Ovary (tissue), 9 donors: ENCODE results near the gene ST14. TPM values are rescaled to one million over a fixed set of nuclear protein-coding genes. Genes with fewer than 3 reads are reported as not detected.
"Not testable (repeated sequence)": the region's sequence is repeated elsewhere in the genome, so short reads cannot be mapped to it uniquely, and the experiment has no call there.

Source experiments
- DNase-seq, 5 donors: peaks; one replicate each; pipeline ENCODE4 v3.0.0-alpha.2; 2019 to 2020
- H3K27ac ChIP-seq, 2 donors: fragments of 200-600 bp; one replicate each; pipeline versions ENCODE4 v1.5.1 to v1.8.0; 2019 to 2022
- H3K27me3 ChIP-seq: fragments of 200-600 bp; one replicate; pipeline ENCODE4 v1.8.0; 2022
- H3K36me3 ChIP-seq: fragments of 200-600 bp; sonication (generic); one replicate; pipeline ENCODE4 v1.5.1; 2019
- H3K4me1 ChIP-seq: one replicate; pipeline ENCODE4 v1.8.1; 2013; ENCODE audit warnings: mild to moderate bottlenecking, moderate library complexity; ENCODE audit not compliant: insufficient read depth
- H3K4me3 ChIP-seq: fragments of 200-600 bp; sonication (generic); one replicate; pipeline ENCODE4 v1.5.1; 2017
- H3K9me3 ChIP-seq, 2 donors: fragments of 200-600 bp in 1 of 2; sonication (generic) in 1 of 2; one replicate each; pipeline versions ENCODE4 v1.5.1 to v1.8.1; 2013 to 2019; ENCODE audit warnings: mild to moderate bottlenecking in 1 of 2, moderate library complexity in 1 of 2
- CTCF ChIP-seq, 3 donors: fragments of 450-650 bp in 2 of 3; fragments of 200-600 bp in 1 of 3; IDR thresholded peaks; one replicate each; pipeline versions ENCODE4 v1.5.1 to v1.8.0; 2016 to 2022; ENCODE audit warnings: antibody characterized with exemption in 3 of 3, mild to moderate bottlenecking in 1 of 3
- EP300 ChIP-seq: sonication (generic); formaldehyde crosslinking; IDR thresholded peaks from one replicate; pipeline ENCODE4 v1.6.1; 2017; ENCODE audit warnings: antibody characterized with exemption
- POLR2A ChIP-seq: fragments of 450-650 bp; IDR thresholded peaks from one replicate; pipeline ENCODE4 v1.6.1; 2017; ENCODE audit warnings: antibody characterized with exemption, mild to moderate bottlenecking, moderate library complexity
- WGBS, 3 donors: extraction: QIAGEN DNeasy Blood & Tissue Kit in 1 of 3; methylation state at CpG; one replicate each; pipeline versions ENCODE4 v1.1.5 to v1.1.7; 2013 to 2017; 5-methylcytosine and 5-hydroxymethylcytosine counted together
- intact Hi-C, 4 donors: fragments of 100-400 bp; cut with DNase I; formaldehyde crosslinking; loops; one replicate each; pipeline versions ENCODE4 v1.11.0 to v1.15.1; 2022 to 2023
- polyA plus RNA-seq, 2 donors: library from polyadenylated mRNA; stranded (reverse); fragments of 200-250 nt in 1 of 2; fragments of 350-450 nt in 1 of 2; fragmentation: Illumina TruSeq in 1 of 2; extraction: RNeasy Lipid Tissue Mini Kit (QIAGEN cat#74804) in 1 of 2; gene quantifications; one replicate each; pipeline ENCODE4 v1.2.3, GENCODE V29; 2013 to 2014
- total RNA-seq, 7 donors: library from RNA; depleted of rRNA in 2 of 7; stranded (reverse); fragments of >200 nt in 2 of 7; fragmentation: NEBNext Ultra II Directional in 3 of 7; extraction: Animal tissue kit (Norgen Biotek cat#: 25700) in 3 of 7; gene quantifications; one replicate each; pipeline versions ENCODE4 v1.1.0 to v1.2.4, GENCODE V29; 2016 to 2023
- donor health status: DM: no; HTN: no; CAD: no; lungs with moderate emphysema.
- donor health status: DM: no; HTN: no; CAD: no.
- donor health status: Bipolar disorder and iron deficiency.
- donor health status: DM: yes; HTN: yes; CAD: no.
- donor health status: DM: no; HTN: no; CAD: no.
- donor health status: DM: yes; HTN: yes; CAD: no.

The ST14 gene
- total and polyA plus RNA-seq, 9 donors, result 0.18 to 76.2 (median 4.5) TPM

- Histone ChIP-seq H3K4me1 (no peaks in the 10 kb centered on the region), H3K36me3 (no peaks in the 10 kb centered on the region), H3K4me3 (no peak overlapping the region), H3K27me3 (no peaks in the 10 kb centered on the region), H3K27ac (no peak overlapping the region), H3K9me3 (no peaks in the 10 kb centered on the region)
- intact Hi-C loops, result no loop called here
- 16 to 42% (median 24%) methylated on average over 4 of the region's 4 CpGs for WGBS, 3 donors
- TF ChIP-seq POLR2A (no peak), EP300 (no peak), CTCF (IDR thresholded peaks at IDR 0.05) (no peak)
- DNase-seq, result no peak
These were observed 6.8 kb downstream of the ST14 start for GRCh38 chr11:130166457-130166784.

- 79 to 96% (median 95%) methylated on average over 3 of the region's 3 CpGs for WGBS, 3 donors
- no peak for DNase-seq
These were observed 7.6 kb downstream of the ST14 start for GRCh38 chr11:130167146-130167545.

GRCh38 chr11:130168105-130168504 is 8.5 kb downstream of the ST14 start:
- TF ChIP-seq POLR2A (no peak), CTCF (IDR thresholded peaks at IDR 0.05) (no peak), EP300 (no peak)
- Histone ChIP-seq H3K4me3 (no peak overlapping the region), H3K27ac (no peak overlapping the region), H3K27me3 (no peaks in the 10 kb centered on the region), H3K4me1 (no peaks in the 10 kb centered on the region), H3K36me3 (no peaks in the 10 kb centered on the region), H3K9me3 (no peaks in the 10 kb centered on the region)
- intact Hi-C loops, result no loop called here
- WGBS, 3 donors, result 84% methylated on average over 7 of the region's 7 CpGs
- no peak for DNase-seq

More at GRCh38 chr11:130167146-130167545, 7.6 kb downstream of the ST14 start:
- H3K27ac ChIP-seq, result no peak overlapping the region
- intact Hi-C loops, result no loop called here
- no peak overlapping the region for H3K4me3 ChIP-seq
- TF ChIP-seq CTCF (IDR thresholded peaks at IDR 0.05) (no peak), EP300 (no peak), POLR2A (no peak)
- H3K4me1 ChIP-seq, result no peaks in the 10 kb centered on the region
- H3K36me3 ChIP-seq, result no peaks in the 10 kb centered on the region
- H3K27me3 ChIP-seq, result no peaks in the 10 kb centered on the region
- no peaks in the 10 kb centered on the region for H3K9me3 ChIP-seq

GRCh38 chr11:130170345-130170744 is 10.8 kb downstream of the ST14 start:
- TF ChIP-seq CTCF (IDR thresholded peaks at IDR 0.05) (no peak), POLR2A (no peak)
- intact Hi-C loops, result no loop called here
- H3K27me3 ChIP-seq, result no peaks in the 10 kb centered on the region
- WGBS, 3 donors, result 72 to 81% (median 72%) methylated on average over 8 of the region's 8 CpGs
- DNase-seq, result no peak
- H3K27ac ChIP-seq, result no peak overlapping the region
- no peak overlapping the region for H3K4me3 ChIP-seq
- H3K36me3 ChIP-seq, result no peaks in the 10 kb centered on the region
- H3K4me1 ChIP-seq, result no peaks in the 10 kb centered on the region
- H3K9me3 ChIP-seq, result peaks cover 0 to 4% of the 10 kb centered on the region in 2 donors

- Histone ChIP-seq H3K4me1 (no peaks in the 10 kb centered on the region), H3K27ac (no peak overlapping the region), H3K9me3 (peaks cover 0 to 4% of the 10 kb centered on the region in 2 donors), H3K4me3 (no peak overlapping the region), H3K36me3 (no peaks in the 10 kb centered on the region), H3K27me3 (no peaks in the 10 kb centered on the region)
- no peak for DNase-seq
- intact Hi-C loops, result no loop called here
- TF ChIP-seq POLR2A, result no peak
- no peak for TF ChIP-seq CTCF (IDR thresholded peaks at IDR 0.05)
- no peak for TF ChIP-seq EP300
- WGBS, 3 donors, result 22 to 25% (median 24%) methylated on average over 5 of the region's 5 CpGs
These were observed 12.0 kb downstream of the ST14 start for GRCh38 chr11:130171534-130171933.

GRCh38 chr11:130172001-130172400 is 12.4 kb downstream of the ST14 start:
- WGBS, 3 donors, result 37 to 50% (median 50%) methylated on average over 3 of the region's 3 CpGs
- H3K4me3 ChIP-seq, H3K9me3 ChIP-seq, H3K27ac ChIP-seq, DNase-seq, intact Hi-C loops, H3K27me3 ChIP-seq, H3K36me3 ChIP-seq, H3K4me1 ChIP-seq: not testable (repeated sequence)
